Umbilical cord (tissue), 2 donors: ENCODE measurements around the gene SAMD9. TPM values are rescaled to one million over a fixed set of nuclear protein-coding genes. Genes with fewer than 3 reads are reported as not detected.
"Not testable (repeated sequence)": the region's sequence is repeated elsewhere in the genome, so short reads cannot be mapped to it uniquely, and the experiment has no call there.

ENCODE experiments used
- DNase-seq: peaks from one replicate; pipeline ENCODE4 v3.0.0-alpha.2; 2015; ENCODE audit warnings: low spot score
- total RNA-seq: library from RNA; depleted of rRNA; stranded (reverse); fragments of >200 nt; gene quantifications from one replicate; pipeline ENCODE4 v1.2.3, GENCODE V29; 2014; ENCODE audit warnings: low replicate concordance; ENCODE audit not compliant: insufficient read depth

SAMD9 gene
- total RNA-seq, 1 donor from 2014 or later: 24.6 TPM

GRCh38 chr7:93120592-93121549 lies 3.1 kb upstream of the SAMD9 start:
- no peak for DNase-seq

- DNase-seq: no peak
These were observed 1.6 kb upstream of the SAMD9 start for GRCh38 chr7:93119191-93119905.

- no peak for DNase-seq
These were observed 452 bp downstream of the SAMD9 start for GRCh38 chr7:93117327-93117726.

GRCh38 chr7:93115796-93116195 lies 2.0 kb downstream of the SAMD9 start:
- DNase-seq: no peak

- DNase-seq: no peak
These were observed 9.8 kb downstream of the SAMD9 start for GRCh38 chr7:93108003-93108402.

GRCh38 chr7:93097388-93097787 lies 20.4 kb downstream of the SAMD9 start:
- no peak for DNase-seq

- no peak for DNase-seq
These were observed 24.9 kb downstream of the SAMD9 start for GRCh38 chr7:93092757-93093370.

- DNase-seq: not testable (repeated sequence)
These were observed 44.4 kb downstream of the SAMD9 start for GRCh38 chr7:93073357-93073756.

- no peak for DNase-seq
These were observed 55.2 kb downstream of the SAMD9 start for GRCh38 chr7:93062599-93062998.

- DNase-seq: no peak
These were observed 56.9 kb downstream of the SAMD9 start for GRCh38 chr7:93060865-93061264.

GRCh38 chr7:93060025-93060424 lies 57.8 kb downstream of the SAMD9 start:
- DNase-seq: no peak

- not testable (repeated sequence) for DNase-seq
These were observed 61.2 kb downstream of the SAMD9 start for GRCh38 chr7:93056621-93057020.

GRCh38 chr7:93055543-93056107 lies 62.2 kb downstream of the SAMD9 start:
- peak; percentile 34 for DNase-seq

- DNase-seq: no peak
These were observed 62.8 kb downstream of the SAMD9 start for GRCh38 chr7:93054975-93055374.

GRCh38 chr7:93053949-93054943 lies 63.5 kb downstream of the SAMD9 start:
- DNase-seq: no peak

GRCh38 chr7:93053209-93053948 lies 64.4 kb downstream of the SAMD9 start:
- DNase-seq: no peak

GRCh38 chr7:93051660-93052059 lies 66.1 kb downstream of the SAMD9 start:
- DNase-seq: no peak
